ENCODE measurements around the gene SUN2.

The SUN2 gene

DNA sequence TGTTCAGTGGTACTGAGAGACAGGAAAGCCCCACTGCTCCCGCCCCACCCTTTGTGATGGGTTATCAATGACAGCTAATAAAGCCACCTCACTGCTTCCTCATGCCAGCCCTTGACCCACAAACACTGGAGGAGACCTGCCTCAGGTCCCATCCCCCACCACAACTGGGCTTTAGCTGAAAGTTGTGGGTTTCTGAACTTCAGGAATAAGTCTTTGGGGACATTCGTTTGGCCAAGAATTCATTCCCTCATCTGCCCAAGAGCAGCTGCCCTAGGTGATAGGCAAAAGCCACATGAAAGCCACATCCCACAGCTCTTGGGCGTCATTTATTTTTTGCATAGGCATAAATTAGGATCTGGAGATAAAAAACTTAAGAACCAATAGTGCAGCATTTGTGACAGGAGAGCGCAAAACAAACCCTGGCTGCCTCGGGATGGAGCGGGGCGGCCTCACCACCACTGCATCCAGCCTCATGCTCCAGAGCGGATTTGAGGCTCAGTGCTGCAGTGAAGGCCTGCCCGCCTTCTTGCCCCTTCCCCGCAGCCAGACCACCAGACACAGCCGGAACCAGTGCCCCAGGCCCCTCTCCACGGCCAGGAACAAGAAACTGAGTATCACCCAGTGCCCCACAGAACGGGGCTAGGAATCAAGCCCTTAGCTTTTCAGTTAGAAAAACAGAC is 21.2 kb downstream of the SUN2 start:
- DNase-seq = no peak

DNA sequence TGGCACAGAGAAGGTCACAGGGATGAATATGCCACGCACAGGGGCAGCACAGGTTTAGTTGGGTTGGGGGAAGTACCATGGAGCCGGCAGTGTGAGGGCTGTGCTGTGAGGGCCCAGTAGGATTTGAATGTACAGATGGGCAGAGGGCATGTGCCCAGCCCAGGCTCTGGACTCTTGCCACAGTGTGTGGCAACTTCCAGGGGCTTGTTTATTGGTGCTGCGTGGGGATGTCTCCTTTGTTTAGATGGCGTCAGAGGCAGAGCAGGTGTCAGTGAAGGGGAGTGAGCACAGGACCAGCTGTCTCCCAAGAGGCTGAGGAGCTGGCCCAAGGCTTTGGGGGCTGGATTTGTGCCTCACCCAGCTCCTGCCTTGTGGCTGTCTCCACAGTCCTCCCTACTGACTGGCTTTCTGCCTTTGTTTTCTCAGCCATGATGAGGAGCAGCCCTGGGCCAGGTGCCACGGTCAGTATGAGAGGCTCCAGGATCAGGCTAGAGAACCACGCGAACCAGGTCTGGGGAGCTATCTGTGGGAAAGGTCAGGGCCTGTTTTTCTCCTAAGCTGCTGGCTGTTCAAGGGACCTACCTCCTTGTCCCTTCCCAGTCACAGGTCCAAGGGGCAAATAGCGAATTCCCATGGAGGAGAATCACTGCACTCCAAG is 21.9 kb downstream of the SUN2 start:
- DNase-seq = no peak

DNA sequence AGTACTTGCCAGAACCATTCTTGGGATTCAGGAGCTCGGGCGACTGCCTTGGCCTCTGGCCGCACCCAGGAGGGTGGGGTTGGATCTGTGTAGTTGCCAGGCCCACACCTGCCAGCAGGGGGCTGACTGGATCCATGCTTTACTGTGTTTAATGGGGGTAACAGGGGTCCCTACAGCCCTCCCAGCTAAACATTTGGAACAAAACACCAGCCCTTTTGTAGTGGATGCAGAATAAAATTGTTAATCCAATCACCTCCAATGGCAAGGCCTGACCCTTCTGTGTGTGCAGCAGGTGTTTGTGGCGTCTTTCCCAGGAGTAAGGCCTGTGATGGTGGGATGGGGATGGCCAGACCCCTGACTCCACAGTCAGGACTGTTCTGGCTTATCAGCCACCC is 22.5 kb downstream of the SUN2 start:
- DNase-seq = no peak

DNA sequence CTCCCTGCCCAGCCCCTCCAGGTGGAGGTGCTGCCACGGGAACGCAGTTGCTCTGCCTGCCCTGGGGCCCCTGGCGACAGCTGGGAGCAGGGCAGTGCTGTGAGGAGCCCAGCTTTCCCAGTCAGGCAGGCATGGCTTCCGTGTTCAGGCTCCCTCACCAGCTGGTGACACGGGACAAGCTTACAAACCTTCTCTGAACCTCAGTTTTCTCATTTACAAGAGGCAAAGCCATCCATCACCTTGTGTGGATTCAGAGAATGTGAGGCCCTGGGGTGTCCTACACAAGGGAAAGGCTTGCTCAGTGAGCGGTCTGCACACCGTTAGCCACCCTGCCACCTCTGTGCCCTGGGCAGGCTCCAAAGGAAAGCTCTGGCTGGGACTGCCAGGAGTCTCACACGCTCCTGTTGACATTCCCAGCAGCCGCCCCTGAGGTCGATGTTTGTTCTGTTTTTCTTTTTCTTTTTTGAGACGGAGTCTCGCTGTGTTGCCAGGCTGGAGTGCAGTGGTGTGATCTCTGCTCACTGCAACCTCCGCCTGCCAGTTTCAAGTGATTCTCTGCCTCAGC is 23.5 kb downstream of the SUN2 start:
- DNase-seq = no peak

DNA sequence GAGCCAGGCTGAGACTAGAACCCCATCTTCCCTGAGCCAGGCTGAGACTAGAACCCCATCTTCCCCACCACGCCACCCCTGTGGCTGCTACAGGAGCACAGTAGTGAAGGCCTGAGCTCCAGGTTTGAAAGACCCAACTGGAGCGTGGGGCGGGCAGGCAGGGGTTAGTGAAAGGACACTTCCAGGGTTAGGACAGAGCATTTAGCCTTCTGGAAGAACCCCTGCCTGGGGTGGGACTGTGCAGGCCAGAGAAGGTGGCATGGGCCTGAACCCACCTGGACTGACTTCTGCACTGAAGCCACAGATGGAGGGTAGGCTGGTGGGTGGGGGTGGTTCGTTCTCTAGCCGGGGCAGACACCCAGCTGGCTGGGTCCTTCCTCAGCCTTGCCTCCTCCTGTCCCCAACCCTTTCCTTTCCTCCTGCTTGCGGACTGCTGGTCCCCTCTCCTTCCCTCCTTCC is 24.1 kb downstream of the SUN2 start:
- DNase-seq = no peak

DNA sequence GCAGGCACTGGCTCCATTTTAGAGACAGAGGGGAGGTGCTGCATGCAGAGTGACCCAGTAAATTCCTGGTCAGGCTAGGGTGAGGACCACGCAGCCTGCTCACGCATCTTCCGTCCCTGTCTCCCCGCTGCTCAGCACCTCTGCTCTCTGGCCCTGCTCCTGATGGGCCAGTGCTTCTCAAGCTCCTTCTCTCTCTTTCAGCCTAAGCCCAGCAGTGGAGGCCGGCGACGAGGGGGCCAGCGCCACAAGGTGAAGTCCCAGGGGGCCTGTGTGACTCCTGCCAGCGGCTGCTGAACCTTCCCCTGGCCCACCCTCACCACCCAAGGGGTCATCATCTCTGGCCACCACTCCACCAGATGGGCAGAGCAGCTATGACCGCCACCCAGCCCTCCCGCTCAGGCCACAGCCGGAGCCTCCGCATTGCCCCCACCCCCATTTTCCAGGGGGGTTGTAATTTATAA is 25.4 kb downstream of the SUN2 start:
- no peak for DNase-seq

DNA sequence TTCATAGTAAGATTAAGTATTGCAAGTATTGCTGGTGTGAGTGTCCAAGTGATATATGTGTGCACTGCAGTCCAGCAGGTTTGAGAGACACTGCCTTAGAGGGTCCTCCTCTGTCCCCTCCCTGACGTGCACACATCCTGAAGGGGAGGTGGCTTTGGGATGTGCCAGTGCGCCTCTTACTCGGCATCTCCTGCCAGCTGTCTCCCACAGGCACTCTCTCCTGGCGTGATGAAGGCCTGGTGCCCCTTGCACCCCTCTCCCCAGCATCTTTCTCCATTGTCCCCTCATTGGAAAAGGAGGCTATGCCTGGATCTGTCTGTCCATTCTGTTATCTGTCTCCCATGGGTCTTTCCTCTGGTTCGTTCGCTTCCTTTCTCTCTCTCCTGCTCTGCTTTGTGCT is 25.9 kb downstream of the SUN2 start:
- no peak for DNase-seq

DNA sequence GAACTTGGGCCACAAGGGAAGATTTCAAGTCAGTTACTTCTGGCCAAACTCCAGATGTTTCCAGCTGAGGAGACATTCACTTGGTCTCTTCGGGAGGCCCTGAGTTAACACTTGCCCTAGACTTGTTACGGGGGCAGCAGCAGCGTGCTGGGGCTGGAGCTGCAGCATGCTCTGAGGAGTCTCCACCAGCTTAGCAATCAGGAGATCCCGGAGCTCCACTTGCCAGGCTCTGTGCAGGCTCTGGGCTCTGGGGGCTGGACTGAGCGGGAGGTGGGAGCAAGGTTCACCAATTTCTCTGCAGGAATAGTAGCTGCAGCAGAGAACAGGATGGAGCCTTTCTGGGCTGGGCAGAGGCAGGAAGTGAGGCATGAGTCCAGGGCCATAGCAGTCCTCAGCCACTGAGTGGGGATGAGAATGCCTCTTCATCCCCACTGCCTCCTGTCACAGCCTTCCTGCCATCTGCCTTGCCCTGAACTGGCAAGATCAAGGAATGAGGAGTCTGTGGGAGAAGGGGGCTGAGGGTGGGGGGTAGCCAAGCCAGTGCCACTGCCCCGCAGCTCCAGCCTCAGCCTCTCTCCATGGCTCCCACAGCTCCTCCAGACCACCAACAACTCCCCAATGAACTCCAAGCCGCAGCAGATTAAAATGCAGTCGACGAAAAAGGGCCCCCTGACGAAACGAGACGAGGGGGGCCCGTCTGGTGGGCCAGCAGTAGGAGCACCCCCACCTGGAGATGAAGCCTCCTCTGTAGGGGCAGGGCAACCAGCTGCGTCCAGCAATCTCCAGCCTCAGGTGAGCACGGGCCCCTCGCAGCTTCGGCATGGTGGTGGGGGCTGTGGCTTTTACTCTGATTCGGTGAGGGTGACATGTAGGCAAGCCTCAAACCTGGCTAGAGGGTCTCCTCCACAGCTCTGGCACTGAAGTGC is 26.7 kb downstream of the SUN2 start:
- DNase-seq = no peak

DNA sequence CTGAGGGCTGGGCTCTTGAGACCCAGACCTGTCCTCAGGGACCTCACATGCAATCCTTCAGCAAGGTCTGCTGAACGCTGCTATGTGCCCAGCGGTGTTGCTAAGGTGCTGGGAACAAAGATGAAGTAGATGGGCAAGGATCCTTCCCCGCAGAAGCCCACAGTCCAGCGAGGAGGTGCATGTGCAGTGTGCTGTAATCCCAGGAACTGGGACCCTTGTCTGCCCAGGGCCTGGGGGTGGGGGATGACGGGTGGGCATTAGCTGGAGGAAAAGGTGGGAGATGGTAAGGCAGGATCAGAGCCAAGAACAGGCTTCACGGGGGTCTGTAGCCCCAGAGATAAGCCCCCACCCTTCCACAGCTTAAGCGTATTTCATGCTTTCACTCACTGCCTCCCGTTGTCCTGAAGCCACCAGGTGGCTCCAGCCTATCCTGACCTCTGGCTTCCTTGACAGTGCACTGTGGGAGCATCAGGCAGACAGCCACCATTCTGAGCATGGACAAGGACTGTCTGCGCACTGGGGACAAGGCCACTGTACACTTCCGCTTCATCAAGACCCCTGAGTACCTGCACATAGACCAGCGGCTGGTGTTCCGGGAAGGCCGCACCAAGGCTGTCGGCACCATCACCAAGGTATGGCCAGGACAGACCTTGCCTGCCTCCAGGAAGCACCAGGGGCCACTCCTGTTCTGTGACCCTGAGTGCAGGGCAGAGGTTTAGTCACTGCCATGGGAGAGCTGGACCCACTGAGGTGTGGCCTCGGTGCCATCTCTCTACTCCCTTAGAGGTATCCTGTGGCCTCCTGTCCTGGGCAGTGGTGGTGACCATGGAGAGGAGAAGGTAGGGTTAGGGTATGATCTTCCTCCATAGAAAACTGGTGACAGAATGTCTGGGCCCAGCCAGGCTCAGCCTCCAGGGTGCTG is 28.0 kb downstream of the SUN2 start:
- DNase-seq = no peak

DNA sequence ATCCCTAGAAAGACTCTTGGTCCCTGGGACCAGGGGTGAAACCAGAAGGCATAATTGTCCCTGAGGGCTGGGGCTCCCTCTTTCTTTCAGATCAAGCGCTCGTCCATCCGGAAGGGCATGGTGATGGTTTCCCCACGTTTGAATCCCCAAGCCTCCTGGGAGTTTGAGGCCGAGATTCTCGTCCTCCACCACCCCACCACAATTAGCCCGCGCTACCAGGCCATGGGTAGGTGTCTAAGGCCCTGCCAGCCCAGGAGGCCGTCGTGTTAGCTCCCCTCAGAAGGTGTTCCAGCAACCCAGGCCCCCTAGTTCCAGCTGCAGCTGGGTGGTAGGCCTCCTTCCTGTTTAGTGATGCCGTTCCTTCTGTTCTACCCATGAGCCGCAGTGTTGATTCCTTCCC is 28.7 kb downstream of the SUN2 start:
- DNase-seq = no peak

DNA sequence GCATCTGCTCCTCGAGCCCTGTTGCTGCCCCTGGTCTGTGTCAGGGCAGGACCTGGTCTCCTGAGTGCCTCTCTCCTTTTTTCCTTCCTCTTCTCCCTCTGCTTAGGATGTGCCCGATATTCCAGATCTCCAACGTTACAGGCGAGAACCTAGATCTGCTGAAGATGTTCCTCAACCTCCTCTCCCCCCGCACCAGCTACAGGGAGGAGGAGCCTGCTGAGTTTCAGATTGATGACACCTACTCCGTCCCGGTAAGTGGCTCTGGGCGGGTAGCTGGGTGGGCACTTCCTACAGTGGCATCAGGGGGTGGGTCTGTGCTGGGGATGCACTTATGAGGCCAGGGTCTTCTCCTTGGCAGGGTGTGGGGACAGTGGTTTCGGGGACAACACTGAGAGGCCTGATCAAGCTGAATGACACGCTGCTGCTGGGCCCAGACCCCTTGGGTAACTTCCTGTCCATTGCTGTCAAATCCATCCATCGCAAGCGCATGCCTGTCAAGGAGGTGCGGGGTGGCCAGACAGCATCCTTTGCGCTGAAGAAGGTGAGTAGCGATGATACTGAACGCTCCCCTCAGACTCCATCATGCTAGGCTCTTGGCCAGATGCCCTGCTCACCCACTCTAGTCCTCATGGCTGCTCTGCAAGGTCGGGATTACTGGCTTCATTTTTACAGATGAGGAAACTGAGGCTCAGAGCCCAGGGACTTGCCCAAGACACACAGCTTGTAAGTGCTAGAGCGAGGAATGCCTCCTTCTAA is 29.7 kb downstream of the SUN2 start:
- DNase-seq = no peak

DNA sequence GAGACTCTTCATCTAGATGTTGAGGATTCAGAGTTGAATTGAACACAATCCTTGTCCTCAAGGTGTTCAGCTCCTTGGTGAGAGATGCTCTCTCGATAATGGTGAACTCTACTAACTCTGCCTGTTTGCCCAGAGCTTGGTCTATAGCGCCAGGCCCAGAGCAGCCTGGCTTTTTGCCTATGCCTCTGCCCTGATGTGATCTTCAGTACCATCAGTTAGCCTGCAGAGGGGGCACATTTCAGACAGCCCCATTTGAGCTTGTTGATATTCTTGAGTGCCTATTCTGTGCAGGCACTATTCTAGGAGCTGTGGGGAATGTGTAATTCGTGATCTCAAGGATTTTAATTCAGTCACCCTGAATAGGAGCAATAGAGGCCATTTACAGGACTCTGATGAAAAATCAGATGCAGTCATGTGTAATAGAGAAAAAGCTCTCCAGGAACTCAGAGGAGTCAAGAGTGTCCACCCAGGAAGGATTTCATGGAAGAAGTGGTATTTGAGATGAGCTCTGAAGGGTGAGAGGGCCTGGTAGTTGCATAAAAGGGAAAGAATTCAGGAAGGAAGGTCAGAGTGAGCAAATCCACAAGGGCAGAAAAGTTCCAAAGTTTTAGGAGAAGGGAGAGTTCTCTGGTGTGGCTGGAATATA is 30.7 kb downstream of the SUN2 start:
- DNase-seq = no peak

DNA sequence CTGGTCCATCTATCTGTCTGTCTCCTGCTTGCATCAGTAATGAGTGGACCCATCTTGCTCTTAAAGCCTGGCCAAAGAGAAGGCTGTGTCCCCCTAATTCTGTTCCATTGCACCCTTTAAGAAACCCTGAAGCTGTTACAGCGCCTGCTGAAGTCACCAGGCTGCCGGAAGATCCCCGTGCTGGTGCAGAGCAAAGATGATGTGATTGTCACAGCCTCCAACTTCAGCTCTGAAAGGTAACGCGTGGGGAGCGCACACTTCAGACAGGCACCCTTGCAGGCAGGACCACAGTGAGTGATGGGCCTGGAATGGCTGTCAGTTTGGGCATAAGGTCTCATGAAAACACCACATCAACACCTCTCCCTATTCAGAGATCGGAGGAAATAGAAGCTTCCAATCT is 31.6 kb downstream of the SUN2 start:
- peak; percentile 29 for DNase-seq

DNA sequence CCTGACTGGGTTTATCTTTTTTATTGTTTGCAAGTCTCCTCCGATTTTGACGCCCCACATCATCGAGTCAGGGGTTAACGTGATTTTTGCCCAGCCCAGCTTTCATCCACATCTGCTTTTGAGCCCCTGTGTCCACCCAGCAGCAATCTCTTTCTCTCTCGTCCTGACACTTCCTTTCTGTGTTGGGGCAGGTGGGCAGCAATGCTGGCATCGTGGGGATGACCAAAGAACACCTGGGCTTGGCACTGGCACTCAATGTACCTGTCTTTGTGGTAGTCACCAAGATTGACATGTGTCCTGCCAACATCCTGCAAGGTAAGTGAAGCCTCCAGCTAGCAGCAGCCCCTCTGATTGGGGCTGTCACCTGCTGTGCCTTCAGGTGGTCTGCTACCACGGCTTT is 34.2 kb downstream of the SUN2 start:
- no peak for DNase-seq

DNA sequence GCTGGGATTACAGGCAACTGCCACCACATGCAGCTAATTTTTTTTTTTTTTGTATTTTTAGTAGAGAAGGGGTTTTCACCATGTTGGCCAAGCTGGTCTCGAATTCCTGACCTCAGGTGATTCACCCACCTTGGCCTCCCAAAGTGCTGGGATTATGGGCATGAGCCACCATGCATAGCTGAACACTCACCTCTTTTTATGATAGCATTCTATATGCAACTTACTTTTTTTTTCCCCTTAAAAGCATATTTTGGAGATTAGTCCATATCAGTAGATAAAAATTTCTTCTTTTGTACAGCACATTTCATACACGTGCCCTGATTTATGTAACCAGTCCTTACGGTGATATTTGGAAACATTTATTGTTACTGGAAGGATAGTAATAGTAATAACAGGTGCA is 35.4 kb downstream of the SUN2 start:
- no peak for DNase-seq

DNA sequence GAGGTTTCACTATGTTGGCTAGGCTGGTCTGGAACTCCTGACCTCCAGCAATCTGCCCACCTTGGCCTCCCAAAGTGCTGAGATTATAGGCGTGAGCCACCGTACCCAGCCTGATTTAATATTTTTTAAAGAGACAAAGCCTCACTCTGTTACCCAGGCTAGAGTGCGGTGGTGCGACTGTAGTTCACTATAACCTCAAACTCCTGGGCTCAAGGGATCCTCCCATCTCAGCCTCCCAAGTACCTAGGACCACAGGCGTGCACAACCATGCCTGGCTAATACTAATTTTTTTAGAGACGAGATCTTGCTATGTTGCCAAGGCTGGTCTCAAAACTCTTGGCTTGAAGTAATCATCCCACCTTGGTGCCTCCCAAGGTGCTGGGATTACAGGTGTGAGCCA is 36.6 kb downstream of the SUN2 start:
- no peak for DNase-seq

DNA sequence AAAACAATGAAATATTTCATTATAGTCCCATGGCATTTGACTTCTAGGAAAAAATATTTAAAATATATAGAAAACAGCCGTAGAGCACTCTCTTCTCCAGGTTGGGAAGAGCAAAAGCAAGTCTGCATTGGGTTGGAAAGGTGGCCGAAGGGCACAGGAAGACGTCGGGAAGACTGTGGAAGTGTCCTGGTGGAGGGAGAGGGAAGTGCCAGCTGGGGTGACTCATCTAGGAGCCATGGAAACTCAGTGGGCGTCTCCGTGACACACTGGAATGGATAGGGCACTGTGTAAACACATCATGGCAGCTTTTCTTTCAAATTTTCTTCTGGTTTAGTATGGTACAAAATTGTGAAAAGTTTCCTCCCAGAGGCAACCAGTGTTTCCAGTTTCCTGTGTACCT is 37.4 kb downstream of the SUN2 start:
- DNase-seq = peak; percentile 87

DNA sequence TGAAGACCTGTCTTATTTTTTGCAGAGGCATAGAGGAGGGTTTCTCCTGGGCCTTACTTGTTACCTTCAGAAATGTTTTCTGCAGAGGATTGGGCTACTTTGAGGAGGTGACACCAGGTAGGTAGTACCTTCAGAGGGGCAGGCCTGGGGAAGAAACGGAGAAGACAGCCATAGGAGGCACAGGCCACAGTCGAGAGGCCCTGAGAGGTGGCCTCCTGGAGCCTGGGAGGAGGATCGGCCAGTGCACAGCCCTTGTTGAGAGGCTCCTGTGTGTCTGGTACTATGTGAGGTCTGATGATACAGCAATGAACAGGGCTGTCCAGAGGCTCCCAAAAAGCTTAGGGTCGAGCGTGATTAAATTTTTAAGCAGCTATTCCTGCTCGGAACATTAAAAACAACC is 38.6 kb downstream of the SUN2 start:
- DNase-seq = no peak

DNA sequence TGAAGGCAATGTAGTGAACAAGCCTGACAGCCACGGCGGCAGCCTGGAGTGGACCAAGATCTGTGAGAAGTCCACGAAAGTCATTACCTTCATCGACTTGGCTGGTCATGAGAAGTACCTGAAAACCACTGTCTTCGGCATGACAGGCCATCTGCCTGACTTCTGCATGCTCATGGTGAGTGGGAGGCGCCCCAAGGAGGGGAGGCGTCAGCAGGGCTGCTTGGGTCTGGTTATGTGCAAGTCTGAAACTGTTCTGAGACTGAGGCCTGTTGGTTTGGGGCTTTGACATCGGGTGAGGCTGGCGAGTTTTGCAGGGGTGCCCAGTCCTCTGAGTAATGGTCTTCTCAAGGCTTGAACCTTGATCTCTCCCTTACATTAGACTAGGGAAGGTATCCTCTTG is 39.0 kb downstream of the SUN2 start:
- no peak for DNase-seq

DNA sequence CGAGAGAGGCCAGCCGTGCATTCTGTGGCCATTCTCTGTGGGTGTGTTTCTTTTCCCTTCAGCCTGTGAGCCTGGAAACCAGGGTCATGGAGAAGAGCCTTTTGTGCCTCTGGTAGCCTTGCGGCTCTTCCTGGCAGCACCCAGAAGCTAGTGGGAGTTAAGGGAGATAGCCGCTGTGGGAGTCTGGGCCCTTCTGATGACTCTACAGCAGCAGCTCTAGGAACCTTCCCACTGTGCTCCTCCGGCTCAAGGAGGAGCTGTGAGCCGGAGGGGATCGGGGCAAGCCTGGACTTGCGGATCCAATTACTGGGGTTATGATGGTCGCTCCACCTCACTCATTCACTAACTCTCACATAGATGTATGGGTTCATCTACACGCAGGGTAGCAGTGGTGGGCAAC is 39.5 kb downstream of the SUN2 start:
- DNase-seq = no peak

DNA sequence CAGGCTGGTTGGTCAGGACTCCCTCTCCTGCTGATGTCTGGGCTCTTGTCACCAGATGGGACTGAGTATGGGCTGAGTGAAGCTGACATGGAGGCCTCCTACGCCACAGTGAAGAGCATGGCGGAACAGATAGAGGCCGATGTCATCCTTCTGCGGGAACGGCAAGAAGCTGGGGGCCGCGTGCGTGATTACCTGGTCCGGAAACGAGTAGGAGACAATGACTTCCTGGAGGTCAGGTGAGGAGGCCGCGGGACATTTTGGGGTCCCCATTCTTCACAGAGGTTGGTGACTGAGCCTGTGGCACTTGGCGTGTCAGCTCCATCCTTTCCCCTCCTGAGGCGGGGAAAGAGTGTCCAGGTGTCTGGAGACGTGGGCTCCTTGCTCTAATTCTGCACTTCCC is 39.9 kb downstream of the SUN2 start:
- no peak for DNase-seq

All from islet precursor cell (in vitro differentiated cells).